ENCODE results near the gene SYNM. TPM values are rescaled to one million over a fixed set of nuclear protein-coding genes. Genes with fewer than 3 reads are reported as not detected.
"Not testable (repeated sequence)": the region's sequence is repeated elsewhere in the genome, so short reads cannot be mapped to it uniquely, and the experiment has no call there.

Gene SYNM
- total RNA-seq, 2 donors from 2014 or later: 2.3 to 12.5 TPM

GRCh38 chr15:99073008-99073717 is 31.7 kb upstream of the SYNM start:
- no peak for TF ChIP-seq CTCF (conservative IDR thresholded peaks at IDR 0.05)
- H3K36me3 Mint-ChIP-seq (ENCODE audit: low read depth): no peaks in the 10 kb centered on the region
- H3K9me3 Mint-ChIP-seq: peaks cover 2% of the 10 kb centered on the region
- WGBS, 2 experiments (ENCODE audit: insufficient coverage in 1 of 2, insufficient read length in 1 of 2): 85 to 86% methylated on average over 3 to 4 of the region's 4 CpGs
- Histone ChIP-seq H3K27ac (ENCODE audit: low read depth, low read length) (no peak overlapping the region), H3K4me1 (ENCODE audit: control insufficient read depth, insufficient read depth, low read length) (no peaks in the 10 kb centered on the region), H3K36me3 (ENCODE audit: control insufficient read depth, insufficient read depth, low read length) (no peaks in the 10 kb centered on the region), H3K4me3 (ENCODE audit: low read length) (no peak overlapping the region), H3K27me3 (ENCODE audit: control insufficient read depth, insufficient read depth, low read length, poor library complexity, severe bottlenecking) (no peaks in the 10 kb centered on the region), H3K9ac (ENCODE audit: extremely low read depth, low read length, poor library complexity, severe bottlenecking) (no peak overlapping the region), H3K9me3 (ENCODE audit: control insufficient read depth, low read length) (no peaks in the 10 kb centered on the region)
- peak; percentile 72 for DNase-seq
- no peak overlapping the region for H3K27ac Mint-ChIP-seq
- no peak overlapping the region for H3K4me3 Mint-ChIP-seq
- peaks cover 9% of the 10 kb centered on the region for H3K27me3 Mint-ChIP-seq (ENCODE audit: insufficient read depth)
- H3K4me1 Mint-ChIP-seq: peaks cover 5% of the 10 kb centered on the region

- Histone ChIP-seq H3K4me3 (ENCODE audit: low read length) (no peak overlapping the region), H3K9ac (ENCODE audit: extremely low read depth, low read length, poor library complexity, severe bottlenecking) (no peak overlapping the region), H3K9me3 (ENCODE audit: control insufficient read depth, low read length) (no peaks in the 10 kb centered on the region), H3K27me3 (ENCODE audit: control insufficient read depth, insufficient read depth, low read length, poor library complexity, severe bottlenecking) (no peaks in the 10 kb centered on the region), H3K4me1 (ENCODE audit: control insufficient read depth, insufficient read depth, low read length) (no peaks in the 10 kb centered on the region), H3K36me3 (ENCODE audit: control insufficient read depth, insufficient read depth, low read length) (no peaks in the 10 kb centered on the region), H3K27ac (ENCODE audit: low read depth, low read length) (no peak overlapping the region)
- Mint-ChIP-seq H3K4me1 (peaks cover 5% of the 10 kb centered on the region), H3K9me3 (peaks cover 2% of the 10 kb centered on the region), H3K36me3 (ENCODE audit: low read depth) (no peaks in the 10 kb centered on the region), H3K27ac (no peak overlapping the region), H3K4me3 (no peak overlapping the region), H3K27me3 (ENCODE audit: insufficient read depth) (peaks cover 6% of the 10 kb centered on the region)
- WGBS, 2 experiments (ENCODE audit: insufficient coverage in 1 of 2, insufficient read length in 1 of 2): 92 to 93% methylated on average over 5 of the region's 5 CpGs
- DNase-seq: no peak
- TF ChIP-seq CTCF (conservative IDR thresholded peaks at IDR 0.05): no peak
These were observed 30.4 kb upstream of the SYNM start for GRCh38 chr15:99074446-99074845.

- H3K4me1 Mint-ChIP-seq; H3K4me3 ChIP-seq (ENCODE audit: low read length): not testable (repeated sequence)
These were observed 29.7 kb upstream of the SYNM start for GRCh38 chr15:99075059-99075652.

More at GRCh38 chr15:99075059-99075652, 29.7 kb upstream of the SYNM start:
- not testable (repeated sequence) for DNase-seq; H3K27ac ChIP-seq (ENCODE audit: low read depth, low read length); H3K9me3 Mint-ChIP-seq; H3K27me3 ChIP-seq (ENCODE audit: control insufficient read depth, insufficient read depth, low read length, poor library complexity, severe bottlenecking); H3K4me3 Mint-ChIP-seq; H3K27ac Mint-ChIP-seq; H3K36me3 Mint-ChIP-seq (ENCODE audit: low read depth); H3K9ac ChIP-seq (ENCODE audit: extremely low read depth, low read length, poor library complexity, severe bottlenecking); H3K9me3 ChIP-seq (ENCODE audit: control insufficient read depth, low read length); H3K36me3 ChIP-seq (ENCODE audit: control insufficient read depth, insufficient read depth, low read length); H3K27me3 Mint-ChIP-seq (ENCODE audit: insufficient read depth); H3K4me1 ChIP-seq (ENCODE audit: control insufficient read depth, insufficient read depth, low read length)

Data from endodermal cell (in vitro differentiated cells).